ENCODE measurements around the gene DSCAML1. TPM values are rescaled to one million over a fixed set of nuclear protein-coding genes. Genes with fewer than 3 reads are reported as not detected.

The DSCAML1 gene
- total RNA-seq, 1 experiment from 2014 or later, result not detected

- DNase-seq (ENCODE audit: low read depth), result no peak
Measured at GRCh38 chr11:117549417-117549816, 247.6 kb downstream of the DSCAML1 start.

DNA sequence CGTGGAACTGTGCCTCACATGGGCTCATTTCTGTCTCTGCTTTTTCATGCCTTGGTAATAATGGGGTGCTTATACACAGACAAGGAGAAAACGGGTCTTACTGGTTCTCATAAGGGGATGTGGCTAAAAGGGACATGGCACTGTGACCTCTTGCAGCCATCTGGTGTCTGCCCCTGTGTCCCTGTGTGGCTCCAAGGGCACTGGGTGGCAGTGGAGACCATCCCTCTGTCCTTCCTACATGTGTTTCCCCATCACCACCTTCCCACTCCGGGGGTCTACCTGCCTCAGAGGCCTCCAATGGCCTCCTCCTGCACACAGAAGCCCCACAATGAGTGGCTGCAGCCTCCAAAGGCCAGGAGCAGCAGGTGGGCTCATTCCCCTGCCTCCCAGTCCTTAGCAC is 248.1 kb downstream of the DSCAML1 start:
- DNase-seq (ENCODE audit: low read depth), result no peak

DNA sequence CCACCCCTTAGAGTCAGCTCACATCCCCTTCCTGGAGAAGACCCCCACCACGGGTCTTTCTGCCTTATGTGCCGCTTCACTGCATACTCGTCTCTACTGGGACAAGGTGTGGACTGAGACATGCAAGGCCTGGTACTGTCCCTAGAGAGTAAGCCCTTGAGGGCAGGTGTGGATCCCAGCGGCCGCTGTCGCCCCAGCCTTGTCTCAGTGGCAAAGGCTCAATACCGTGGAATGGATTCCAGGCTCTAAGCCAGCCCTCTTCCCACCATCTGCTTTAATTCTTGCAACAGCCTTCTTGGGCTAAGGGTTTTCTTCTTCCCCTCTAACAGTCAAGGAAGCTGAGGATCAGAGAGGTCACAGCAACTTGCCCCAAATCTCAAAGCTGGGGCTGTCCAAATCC is 249.1 kb downstream of the DSCAML1 start:
- no peak for DNase-seq (ENCODE audit: low read depth)

GRCh38 chr11:117547195-117547850 is 249.7 kb downstream of the DSCAML1 start:
- DNase-seq (ENCODE audit: low read depth), result no peak

DNA sequence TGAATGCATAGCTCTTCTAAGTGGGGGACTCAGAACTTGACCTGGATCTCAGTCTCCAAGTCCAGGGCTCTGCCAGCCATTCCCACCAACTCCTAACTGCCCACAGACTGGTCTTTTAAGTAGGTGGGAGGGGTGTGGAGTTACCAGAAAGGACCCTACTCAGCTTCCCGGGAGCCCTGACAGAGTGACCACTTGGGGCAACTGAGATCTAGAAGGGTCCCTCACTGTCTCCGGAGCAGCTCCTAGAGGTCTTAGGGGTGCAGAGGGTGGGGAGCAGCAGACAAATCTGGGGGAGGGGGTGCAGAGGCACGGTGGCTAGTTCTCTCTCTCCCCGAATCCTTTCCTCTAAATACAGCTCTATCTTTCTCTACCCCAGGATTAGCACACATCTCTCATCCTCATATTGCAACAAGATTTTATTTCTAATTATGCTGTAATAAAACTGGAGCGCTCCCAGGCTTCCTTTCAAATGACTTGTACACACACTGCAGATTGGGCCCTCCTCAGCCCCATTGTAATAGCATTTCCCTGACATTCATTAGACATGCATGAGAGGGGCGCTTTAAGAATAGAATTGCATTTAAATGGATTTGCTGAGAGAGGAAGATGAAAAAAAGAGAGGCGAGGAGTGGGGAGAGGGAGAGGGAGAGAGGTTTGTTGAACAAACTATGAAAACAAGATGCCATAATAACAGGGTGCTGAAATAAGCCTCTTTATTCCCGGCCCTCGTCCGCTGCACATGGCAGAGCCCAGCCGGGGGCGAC is 250.4 kb downstream of the DSCAML1 start:
- no peak for DNase-seq (ENCODE audit: low read depth)

GRCh38 chr11:117545706-117546105 is 251.3 kb downstream of the DSCAML1 start:
- no peak for DNase-seq (ENCODE audit: low read depth)

- no peak for DNase-seq (ENCODE audit: low read depth)
Measured at GRCh38 chr11:117544130-117544800, 252.8 kb downstream of the DSCAML1 start.

DNA sequence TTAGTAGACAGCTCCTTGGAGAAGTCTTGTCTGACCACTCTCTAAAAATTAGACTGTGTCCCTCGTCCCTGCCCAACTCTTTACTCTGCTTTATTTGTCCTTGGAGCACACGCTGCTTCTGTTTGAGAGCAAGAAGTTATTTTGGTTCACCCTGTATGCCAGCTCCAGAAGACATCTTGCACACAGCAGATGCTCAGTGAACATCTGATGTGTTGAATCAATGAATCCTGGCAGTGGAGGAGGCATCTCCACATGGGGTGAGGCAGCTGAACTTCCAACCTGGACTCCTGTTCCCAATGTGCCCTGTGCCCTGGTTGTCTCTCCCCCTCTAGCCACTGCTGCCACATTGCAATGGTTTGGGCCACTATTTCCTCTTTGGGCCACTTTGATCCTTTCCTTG is 255.8 kb downstream of the DSCAML1 start:
- no peak for DNase-seq (ENCODE audit: low read depth)

GRCh38 chr11:117538263-117539135 is 258.5 kb downstream of the DSCAML1 start:
- no peak for DNase-seq (ENCODE audit: low read depth)

GRCh38 chr11:117535850-117536411 is 261.1 kb downstream of the DSCAML1 start:
- no peak for DNase-seq (ENCODE audit: low read depth)

DNA sequence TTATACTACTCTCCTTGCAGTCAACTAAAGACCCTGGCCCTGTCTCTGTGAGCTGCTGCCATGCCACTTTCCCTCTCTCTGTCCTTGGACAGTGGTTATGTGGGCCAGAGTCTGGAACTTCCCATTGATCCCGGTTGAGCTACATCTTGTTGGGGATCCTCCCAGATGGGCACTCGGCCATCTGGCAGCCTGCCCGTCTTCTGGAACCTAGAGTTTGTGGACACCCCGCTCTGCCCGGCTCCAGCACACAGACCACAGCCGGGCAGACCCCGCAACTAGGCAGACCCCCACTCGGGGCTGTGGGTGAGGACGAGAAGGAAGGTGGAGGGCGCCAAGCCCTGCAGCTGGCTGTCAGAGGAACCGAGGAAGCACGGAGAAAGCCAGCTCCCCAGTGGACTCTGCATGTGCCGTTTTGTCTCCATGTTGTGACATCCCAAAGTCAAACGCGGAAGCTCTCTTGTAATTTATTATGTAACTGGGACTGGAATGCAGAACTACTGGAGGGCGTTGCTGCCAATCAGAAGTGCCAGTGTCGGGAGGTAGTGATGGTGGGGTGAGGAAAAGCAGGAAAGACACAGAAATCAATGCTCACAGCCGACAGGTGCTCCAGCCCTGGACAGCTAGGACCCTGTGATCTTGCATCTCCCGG is 261.7 kb downstream of the DSCAML1 start:
- DNase-seq (ENCODE audit: low read depth), result no peak

DNA sequence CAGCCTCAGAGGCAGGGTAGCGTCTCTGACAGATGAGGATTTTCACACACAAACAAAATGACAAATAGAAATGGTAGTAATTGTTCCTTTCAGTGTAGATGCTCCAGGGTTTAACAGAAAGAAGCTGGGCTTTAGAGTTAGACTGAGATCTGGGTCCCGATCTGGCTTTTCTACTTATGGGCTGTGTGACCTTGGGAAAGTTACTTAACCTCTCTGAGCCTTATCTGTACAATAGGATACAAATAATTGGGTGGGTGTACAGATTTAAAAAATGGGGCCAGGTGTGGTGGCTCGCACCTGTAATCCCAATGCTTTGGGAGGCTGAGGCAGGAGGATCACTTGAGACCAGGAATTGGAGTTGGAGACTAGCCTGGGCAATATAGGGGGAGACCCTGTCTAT is 264.4 kb downstream of the DSCAML1 start:
- no peak for DNase-seq (ENCODE audit: low read depth)

GRCh38 chr11:117529816-117530215 is 267.2 kb downstream of the DSCAML1 start:
- no peak for DNase-seq (ENCODE audit: low read depth)

DNA sequence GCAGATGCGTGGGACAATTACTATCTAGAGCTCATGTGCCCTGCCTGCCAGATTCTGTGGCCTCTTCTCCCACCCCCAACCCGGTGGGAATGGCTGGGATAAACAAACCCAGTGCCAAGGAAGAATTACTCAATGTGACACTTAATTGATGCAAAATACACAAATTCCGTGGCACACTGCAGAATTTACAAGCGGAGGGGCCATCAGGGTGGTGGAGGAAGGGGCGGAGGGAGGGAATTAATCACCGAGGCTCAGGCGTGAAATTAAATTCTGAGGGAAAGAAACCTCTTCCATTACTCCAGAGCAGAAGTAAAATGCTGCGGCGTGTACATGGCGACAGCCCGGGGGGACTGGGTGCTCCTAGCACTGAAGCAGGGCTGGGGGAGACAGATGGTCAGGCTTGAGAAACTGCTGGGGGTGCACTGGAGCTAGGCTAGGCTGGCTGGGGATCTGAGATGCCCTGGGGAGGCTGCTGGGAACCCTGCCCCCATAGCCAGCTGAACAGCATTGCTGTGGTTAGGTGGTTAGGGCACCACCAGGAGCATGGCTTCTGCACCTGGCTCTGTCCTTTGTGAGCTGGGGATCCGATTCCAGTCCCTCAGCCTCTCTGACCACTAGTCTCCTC is 268.8 kb downstream of the DSCAML1 start:
- DNase-seq (ENCODE audit: low read depth), result peak; percentile 48

GRCh38 chr11:117527271-117527670 is 269.7 kb downstream of the DSCAML1 start:
- DNase-seq (ENCODE audit: low read depth), result no peak

DNA sequence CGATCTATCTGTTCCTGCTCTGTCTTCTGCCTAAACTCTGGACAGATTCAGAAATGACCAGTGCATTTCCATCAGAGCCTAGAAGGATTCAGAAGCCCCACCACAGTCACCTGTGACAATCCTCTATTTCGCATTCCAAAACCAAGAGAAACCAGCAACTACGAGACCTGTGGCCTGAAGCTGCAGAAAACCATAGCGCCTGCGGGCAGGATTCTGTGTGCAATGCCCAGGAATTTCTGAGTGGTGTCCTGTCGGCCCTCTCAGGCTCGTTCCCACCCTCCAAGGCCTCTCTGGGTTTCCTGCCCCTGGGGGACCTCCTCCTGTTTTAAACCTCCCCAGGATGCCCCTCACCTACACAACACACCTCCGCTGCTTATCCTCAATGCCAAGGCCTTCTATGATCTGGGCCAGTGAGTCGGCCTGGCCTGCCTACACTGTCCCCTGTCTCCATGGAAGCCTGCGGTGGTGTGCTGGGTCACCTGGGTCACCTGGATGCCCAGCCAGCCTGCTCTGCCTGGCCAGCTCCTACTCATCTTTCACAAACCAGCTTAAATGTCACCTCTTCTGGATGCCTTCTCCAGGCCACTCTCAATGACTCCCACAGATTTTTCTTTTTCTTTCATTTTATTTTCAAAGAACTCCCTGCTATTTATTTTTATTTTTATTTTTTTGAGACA is 271.0 kb downstream of the DSCAML1 start:
- no peak for DNase-seq (ENCODE audit: low read depth)

DNA sequence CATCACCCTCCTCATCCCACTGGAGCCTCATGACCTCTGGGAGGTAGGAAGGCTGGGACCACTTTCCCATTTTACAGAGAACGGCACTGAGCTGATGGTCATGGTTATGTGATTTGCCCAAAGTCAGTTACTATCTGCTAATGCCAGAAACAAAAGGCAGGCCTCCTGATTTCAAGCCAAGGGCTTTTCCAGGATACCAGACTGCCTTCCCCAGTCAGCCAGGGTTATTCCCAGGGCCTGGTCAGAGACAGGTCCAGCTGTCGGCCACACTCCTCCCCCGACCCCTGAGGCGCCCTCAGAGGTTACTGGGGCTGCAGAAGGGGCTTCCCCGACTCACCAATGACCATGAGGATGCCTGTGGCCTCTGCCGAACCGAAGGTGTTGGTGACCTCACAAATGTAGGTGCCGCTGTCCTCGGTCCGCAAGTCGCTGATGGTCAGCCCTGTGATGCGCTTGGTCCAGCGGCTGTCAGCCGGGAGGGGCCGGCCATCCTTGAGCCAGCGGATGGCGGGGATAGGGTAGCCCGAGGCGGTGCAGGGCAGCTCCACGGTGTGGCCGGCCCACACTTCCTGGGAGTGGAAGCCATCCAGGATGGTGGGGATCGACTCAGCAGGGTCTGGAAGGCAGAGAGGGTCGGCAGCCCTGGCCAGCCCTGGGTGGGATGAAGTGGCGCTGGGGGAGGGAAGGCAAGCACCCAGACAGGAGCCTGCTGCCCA is 272.4 kb downstream of the DSCAML1 start:
- no peak for DNase-seq (ENCODE audit: low read depth)

DNA sequence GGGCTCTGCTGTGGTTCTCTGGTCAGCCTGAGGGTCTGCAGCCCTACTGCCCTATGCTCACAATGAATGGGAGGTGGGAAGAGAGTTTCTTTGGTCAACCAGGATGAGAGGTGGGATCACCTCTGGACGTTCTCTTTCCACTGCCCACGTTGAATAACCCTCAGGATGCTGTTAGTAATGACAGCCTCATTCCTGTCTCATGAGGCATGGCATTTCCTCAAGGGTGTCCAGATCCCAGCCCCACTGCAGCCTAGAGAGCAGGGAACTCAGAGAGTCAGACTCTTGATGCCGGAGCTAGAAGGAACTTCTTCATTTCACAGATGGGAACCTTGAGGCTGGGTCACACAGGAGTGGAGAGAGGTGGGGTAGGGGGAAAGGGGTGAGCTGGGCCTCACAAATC is 273.3 kb downstream of the DSCAML1 start:
- DNase-seq (ENCODE audit: low read depth), result peak; percentile 46

DNA sequence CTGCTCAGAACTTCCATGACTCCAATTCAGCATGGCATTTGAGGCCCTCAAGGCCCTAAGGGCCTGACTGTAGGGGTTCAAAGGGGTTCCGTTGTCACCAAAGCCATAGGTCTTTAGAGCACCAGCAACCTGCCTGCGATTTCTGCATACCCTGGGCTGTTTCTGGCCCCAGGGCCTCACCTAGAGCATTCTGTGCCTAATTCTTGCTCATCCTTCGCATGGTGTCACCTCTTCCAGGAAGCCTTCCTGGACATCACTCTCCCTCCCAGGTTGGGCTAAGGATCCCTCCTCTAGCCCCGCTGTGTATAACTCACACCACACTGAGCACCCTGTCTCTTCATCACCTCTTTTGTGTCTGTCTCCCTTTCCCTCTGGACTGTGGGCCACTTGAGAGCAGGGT is 275.0 kb downstream of the DSCAML1 start:
- no peak for DNase-seq (ENCODE audit: low read depth)
